Stimulated activated CD4-positive, alpha-beta T cell treated with anti-CD3 and anti-CD28 coated beads, TNF-alpha, amount 100 ng/mL, for 4 hours (primary cell): ENCODE results near the gene SLAMF8.

Source experiments
- DNase-seq, 3 experiments: peaks; one replicate each; pipeline ENCODE4 v3.0.0-alpha.2; 2020; ENCODE audit warnings: low read depth in 3 of 3

SLAMF8 gene

DNA sequence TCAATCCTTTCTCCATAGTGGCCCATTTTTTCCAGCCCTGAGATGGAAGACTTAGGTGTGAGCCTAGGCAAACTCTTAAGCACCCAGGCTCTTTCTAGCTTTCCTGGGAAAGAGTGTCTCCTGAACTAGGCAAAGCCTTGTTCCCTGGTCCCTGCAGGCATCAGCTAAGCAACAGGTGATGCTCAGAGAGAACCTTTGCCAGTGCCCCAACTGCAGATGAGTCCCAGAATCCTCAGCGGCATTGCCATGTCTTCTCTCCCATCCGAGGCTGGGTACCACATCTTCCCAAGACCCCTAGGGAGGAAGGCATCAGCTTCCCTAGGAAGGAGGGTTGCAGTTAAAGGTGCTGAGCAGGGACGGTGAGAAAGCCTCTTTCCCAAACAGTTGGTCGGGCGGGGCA is 44.0 kb downstream of the SLAMF8 start:
- no peak for DNase-seq

DNA sequence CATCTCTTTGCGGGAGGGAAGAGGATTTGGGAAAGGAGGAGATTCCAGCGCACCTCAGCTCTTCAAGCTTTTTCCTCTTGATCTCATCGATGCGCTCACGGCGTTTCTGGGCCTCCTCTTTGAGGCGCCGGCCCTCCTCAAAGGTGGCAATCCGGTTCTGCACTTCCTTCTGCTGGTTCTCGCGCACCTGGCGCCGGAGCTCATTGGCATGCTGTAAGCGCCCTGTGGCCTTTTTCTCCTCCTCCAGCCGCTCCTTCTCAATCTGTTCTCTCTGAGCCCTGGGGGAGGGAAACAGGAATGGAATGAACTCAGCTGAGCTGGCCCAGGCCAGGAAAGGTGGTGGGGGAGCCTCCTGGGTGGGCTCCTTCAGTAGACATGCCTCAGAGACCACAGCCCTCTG is 46.2 kb downstream of the SLAMF8 start:
- DNase-seq = no peak

DNA sequence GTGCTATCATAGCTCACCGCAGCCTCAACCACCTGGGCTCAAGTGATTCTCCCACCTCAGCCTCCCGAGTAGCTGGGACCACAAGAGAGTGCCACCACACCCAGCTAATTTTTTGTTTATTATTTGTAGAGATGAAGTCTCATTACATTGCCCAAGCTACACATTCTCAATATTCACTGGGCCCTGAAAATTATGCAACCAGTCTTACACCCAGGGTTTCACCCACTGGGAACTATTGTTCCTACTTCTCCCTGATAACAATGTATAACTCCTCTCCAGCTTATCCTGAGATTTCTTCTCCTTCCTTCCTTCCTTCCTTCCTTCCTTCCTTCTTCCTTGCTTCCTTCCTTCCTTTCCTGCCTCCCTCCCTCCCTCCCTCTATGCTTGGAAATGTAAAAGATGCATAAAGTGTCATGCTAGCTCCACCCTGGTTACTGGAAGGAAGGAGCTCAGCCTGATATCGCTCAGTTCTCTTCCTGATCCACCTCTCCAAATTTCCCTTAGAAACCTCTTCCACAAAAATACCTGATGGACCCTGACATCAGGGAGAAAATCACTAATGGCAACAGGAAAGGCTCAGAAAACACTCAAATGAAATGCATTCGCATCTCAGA is 47.0 kb downstream of the SLAMF8 start:
- DNase-seq = no peak

DNA sequence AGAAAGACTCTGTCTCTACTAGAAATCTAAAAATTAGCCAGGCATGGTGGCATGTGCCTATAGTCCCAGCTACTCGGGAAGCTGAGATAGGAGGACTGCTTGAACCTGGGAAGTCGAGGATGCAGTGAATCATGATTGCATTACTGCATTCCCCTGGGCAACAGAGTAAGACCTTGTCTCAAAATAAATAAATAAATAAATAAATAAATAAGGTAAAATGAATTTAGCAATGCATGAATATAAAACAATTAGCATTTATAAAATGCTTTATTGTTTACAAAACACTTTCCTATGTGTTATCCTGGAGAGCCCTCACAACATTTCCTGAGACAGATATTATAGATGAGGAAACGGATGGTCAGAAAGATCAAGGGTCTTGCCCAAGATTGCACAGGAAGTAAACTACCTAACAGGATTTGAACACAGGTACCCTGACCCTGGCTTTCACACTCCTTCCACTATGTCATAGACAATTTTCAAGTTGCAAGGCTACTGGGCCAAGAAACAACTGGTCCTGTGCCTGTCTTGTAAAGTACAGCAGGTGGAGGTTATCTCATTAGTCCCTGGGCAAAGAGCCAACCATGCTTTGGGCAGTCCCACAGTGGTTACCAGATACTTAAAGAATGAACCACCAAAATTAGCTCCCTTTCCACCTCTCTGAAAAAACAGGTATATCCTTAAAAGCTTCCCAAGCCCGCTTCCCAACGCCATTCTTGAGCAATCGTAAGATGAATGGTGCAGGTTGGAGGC is 51.2 kb downstream of the SLAMF8 start:
- no peak for DNase-seq

DNA sequence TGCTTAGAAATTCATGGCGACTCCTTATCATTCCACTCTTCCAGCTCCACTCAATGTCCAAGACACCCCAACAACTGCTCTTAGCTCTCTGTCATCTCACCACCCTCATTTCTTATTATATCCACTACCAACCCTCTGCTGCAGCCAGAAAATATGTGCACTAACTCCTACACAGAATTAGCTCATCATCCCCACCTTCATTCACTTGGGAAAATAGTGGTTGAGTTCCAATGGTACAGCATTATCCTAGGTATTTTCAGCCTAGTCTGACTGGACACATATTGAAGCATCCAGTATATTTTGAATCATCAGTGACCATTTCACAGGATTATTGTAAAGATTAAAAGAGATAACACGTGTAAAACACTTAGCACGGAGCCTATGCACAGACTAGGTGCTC is 52.5 kb downstream of the SLAMF8 start:
- no peak for DNase-seq

DNA sequence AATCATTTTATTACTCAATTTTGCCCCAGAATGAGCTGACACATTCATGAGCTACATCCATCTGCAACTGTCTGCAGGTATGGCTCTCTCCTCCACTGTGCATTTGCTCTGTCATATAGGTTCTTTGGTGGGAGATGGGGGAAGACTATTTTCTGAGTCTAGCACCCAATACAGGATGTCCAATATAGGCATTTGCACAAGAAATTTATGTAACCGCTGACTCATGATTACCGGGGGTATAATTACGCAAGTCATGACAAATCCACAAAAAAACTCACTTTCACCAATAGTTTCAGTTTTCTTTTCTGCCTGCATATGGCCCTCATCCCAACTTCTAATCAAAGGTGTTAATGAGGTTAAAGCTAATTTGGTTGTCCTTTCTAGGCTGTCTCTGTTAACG is 53.3 kb downstream of the SLAMF8 start:
- DNase-seq = no peak

DNA sequence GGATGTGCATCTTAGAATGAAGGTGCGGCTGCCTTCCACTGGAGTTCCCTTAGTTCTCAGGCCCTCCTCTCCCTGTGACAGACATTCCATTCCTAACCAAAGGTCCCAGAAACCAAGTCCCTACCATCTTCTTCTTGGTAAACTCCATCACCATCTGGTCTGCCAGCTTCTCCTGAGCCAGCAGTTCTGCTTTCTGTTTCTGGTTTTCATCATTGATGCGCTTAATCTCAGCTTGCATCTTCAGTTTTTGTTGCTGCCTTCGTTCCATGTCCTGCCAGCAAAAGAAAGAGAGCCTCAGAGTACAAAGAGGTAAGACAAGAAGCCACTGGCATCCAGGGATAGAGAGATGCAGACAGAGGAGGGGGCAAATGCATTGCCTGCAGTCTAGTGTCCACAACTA is 53.8 kb downstream of the SLAMF8 start:
- no peak for DNase-seq

DNA sequence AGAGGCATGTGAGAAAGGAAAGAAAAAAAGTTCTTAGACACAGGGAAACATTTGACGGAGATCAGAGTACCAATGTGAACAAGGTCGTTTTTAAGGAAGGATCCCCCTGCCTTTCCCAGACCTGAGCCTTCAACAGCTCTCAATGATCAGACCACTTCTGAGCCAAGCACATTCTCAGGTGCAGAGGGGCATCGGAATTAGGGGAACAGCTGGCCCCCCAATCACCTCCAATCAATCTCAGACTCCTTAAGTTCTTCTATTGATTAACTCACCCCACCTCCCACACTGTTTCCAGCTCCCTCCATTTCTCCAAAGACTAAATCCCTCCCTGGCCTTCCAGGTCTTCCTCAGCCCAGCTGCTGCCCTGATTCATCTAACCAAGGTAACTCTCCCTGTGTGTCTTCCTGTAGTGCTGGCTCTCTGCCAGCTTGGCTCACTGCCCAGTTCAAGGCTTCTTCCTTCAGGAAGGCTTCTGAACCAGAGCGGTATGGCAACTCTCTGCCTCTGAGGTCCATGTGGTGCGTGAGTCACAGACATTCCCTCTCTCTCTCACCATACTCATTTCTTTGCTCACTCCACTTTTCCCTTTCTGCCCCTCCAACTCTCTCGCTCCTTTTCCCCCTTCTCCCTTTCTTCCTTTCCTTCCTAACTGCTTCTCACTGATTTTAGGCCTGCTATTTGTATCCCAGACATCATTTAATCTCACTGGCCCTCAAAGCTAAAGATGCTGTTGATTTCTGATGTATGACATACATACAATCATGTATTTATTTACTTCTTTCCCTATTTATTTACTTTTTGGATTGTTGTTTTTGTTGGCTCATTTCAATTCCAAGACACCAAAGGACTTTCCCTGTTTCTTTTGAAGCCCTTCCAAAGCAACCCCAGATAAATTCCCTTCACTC is 55.2 kb downstream of the SLAMF8 start:
- DNase-seq = no peak

DNA sequence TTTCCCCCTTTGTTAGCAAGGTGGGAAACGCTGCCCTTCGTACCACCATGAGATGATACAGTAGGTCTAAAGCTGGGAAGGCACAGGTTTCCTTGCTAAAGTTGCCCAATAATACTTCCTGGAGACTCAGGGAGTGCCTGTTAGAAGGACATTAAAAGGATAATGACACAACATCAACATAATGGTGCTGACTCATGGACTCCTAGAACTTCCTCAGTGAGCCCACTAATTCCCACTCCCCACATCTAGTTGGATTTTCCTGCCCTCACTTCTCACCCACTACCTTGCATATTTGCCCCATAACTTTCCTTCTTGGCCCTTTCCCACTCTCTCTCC is 55.8 kb downstream of the SLAMF8 start:
- DNase-seq = no peak

DNA sequence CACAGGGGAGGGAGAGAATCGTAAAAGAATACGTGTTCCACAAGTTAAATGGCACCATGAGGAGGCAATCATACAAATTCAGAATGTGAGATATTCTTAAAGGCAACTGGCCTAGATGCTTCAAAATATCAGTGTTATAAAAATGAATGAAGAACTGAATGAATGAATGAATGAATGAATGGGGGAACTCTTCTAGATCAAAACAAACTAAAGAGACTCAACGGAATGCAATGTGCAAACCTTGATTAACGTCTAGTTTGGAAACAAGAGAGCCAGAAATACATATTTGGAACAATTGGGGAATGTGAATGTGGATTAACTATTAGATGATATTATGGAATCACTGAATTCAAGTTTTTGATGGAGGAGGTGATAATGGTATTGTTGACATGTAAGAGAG is 56.5 kb downstream of the SLAMF8 start:
- DNase-seq = no peak

DNA sequence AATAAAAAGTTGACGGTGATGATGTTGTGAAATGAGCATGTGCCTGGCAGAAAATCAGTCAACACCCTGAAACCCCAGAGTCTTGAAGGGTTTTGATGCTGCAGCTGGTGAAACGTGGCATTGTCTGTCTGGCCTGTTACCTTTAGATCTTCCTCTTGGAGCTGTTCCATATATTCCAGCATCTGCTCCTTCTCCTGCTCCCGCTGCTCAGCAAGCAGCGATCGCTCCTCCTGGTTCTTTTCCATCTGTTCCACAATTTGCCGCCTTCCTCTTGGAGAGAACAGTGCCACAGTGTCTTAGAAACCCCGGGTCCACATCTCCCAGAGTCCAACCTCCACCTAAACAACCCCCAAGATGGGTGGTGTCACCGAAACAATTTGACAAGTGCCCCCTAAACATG is 57.6 kb downstream of the SLAMF8 start:
- no peak for DNase-seq
